Measurements from ENCODE around the gene USP25. TPM values are rescaled to one million over a fixed set of nuclear protein-coding genes. Genes with fewer than 3 reads are reported as not detected.

The USP25 gene
- polyA plus RNA-seq, 1 donor (not counting 4 experiments of a cell fraction or from before 2014, with no cell fraction given) = 17.8 TPM

GRCh38 chr21:15775291-15775690, 45.5 kb downstream of the USP25 start:
- Histone ChIP-seq H3K27me3 (ENCODE audit: control insufficient read depth, extremely low read depth, insufficient read depth, low read length) (no peaks in the 10 kb centered on the region), H3K79me2 (ENCODE audit: control insufficient read depth, insufficient read depth, low read length) (peaks cover 7% of the 10 kb centered on the region), H3K36me3 (ENCODE audit: control insufficient read depth in 2 of 2, extremely low read depth in 1 of 2, insufficient read depth in 2 of 2, low read length in 2 of 2) (no peaks in the 10 kb centered on the region), H3K27ac (ENCODE audit: control insufficient read depth, insufficient read depth, low read length) (no peak overlapping the region), H3K9ac (ENCODE audit: control insufficient read depth, extremely low read depth, insufficient read depth, low read length) (no peak overlapping the region), H3K9me1 (ENCODE audit: control insufficient read depth, extremely low read depth, insufficient read depth, low read length) (no peaks in the 10 kb centered on the region), H4K20me1 (ENCODE audit: control insufficient read depth, extremely low read depth, insufficient read depth, low read length) (no peaks in the 10 kb centered on the region), H3K4me1 (ENCODE audit: control insufficient read depth, extremely low read depth, insufficient read depth, low read length) (peaks cover 10% of the 10 kb centered on the region), H3K9me3 (ENCODE audit: control insufficient read depth, low read depth, low read length) (no peaks in the 10 kb centered on the region), H3K4me2 (ENCODE audit: control insufficient read depth, extremely low read depth, insufficient read depth, low read depth, low read length) (no peak overlapping the region), H2AFZ (ENCODE audit: control insufficient read depth, low read length) (no peak overlapping the region), H3K4me3 (ENCODE audit: control insufficient read depth in 2 of 3, extremely low read depth in 1 of 3, insufficient read depth in 2 of 3, low read depth in 1 of 3, low read length in 3 of 3) (no peak overlapping the region)
- TF ChIP-seq CTCF (optimal IDR thresholded peaks at IDR 0.05 in 1 of 3, IDR thresholded peaks at IDR 0.05 in 1 of 3, conservative IDR thresholded peaks at IDR 0.05 in 1 of 3; ENCODE audit: extremely low read depth in 1 of 3, insufficient read depth in 2 of 3, low read length in 3 of 3) (no peak), EZH2 (IDR thresholded peaks at IDR 0.05; ENCODE audit: low read length) (no peak)
- dilution Hi-C loops (cut with MboI; ENCODE audit: extremely low pct_ligation_motif_present, low sequenced_read_pairs) = no loop called here
- FAIRE-seq (no peak), DNase-seq (ENCODE audit: low read depth, low spot score) (no peak)

GRCh38 chr21:15775981-15776380, 46.2 kb downstream of the USP25 start:
- no peaks in the 10 kb centered on the region for H3K9me3 ChIP-seq (ENCODE audit: control insufficient read depth, low read depth, low read length)
- H3K9ac ChIP-seq (ENCODE audit: control insufficient read depth, extremely low read depth, insufficient read depth, low read length) = no peak overlapping the region
- TF ChIP-seq EZH2 (IDR thresholded peaks at IDR 0.05; ENCODE audit: low read length) (no peak), CTCF (optimal IDR thresholded peaks at IDR 0.05 in 1 of 3, IDR thresholded peaks at IDR 0.05 in 1 of 3, conservative IDR thresholded peaks at IDR 0.05 in 1 of 3; ENCODE audit: extremely low read depth in 1 of 3, insufficient read depth in 2 of 3, low read length in 3 of 3) (no peak)
- no peak overlapping the region for H3K27ac ChIP-seq (ENCODE audit: control insufficient read depth, insufficient read depth, low read length)
- peaks cover under 1% of the 10 kb centered on the region for H3K9me1 ChIP-seq (ENCODE audit: control insufficient read depth, extremely low read depth, insufficient read depth, low read length)
- H3K79me2 ChIP-seq (ENCODE audit: control insufficient read depth, insufficient read depth, low read length) = peaks cover 6% of the 10 kb centered on the region
- H3K36me3 ChIP-seq (ENCODE audit: control insufficient read depth in 2 of 2, extremely low read depth in 1 of 2, insufficient read depth in 2 of 2, low read length in 2 of 2) = peaks cover 0 to 4% of the 10 kb centered on the region in 2 experiments
- no peak overlapping the region for H2AFZ ChIP-seq (ENCODE audit: control insufficient read depth, low read length)
- no peak overlapping the region for H3K4me3 ChIP-seq (ENCODE audit: control insufficient read depth in 2 of 3, extremely low read depth in 1 of 3, insufficient read depth in 2 of 3, low read depth in 1 of 3, low read length in 3 of 3)
- DNase-seq (ENCODE audit: low read depth, low spot score) = no peak
- H3K4me1 ChIP-seq (ENCODE audit: control insufficient read depth, extremely low read depth, insufficient read depth, low read length) = peaks cover 10% of the 10 kb centered on the region
- no peaks in the 10 kb centered on the region for H4K20me1 ChIP-seq (ENCODE audit: control insufficient read depth, extremely low read depth, insufficient read depth, low read length)
- no peaks in the 10 kb centered on the region for H3K27me3 ChIP-seq (ENCODE audit: control insufficient read depth, extremely low read depth, insufficient read depth, low read length)
- dilution Hi-C loops (cut with MboI; ENCODE audit: extremely low pct_ligation_motif_present, low sequenced_read_pairs) = no loop called here
- H3K4me2 ChIP-seq (ENCODE audit: control insufficient read depth, extremely low read depth, insufficient read depth, low read depth, low read length) = no peak overlapping the region
- FAIRE-seq = no peak
